ENCODE measurements around the gene PRPF38B.

Gene PRPF38B

GRCh38 chr1:108718927-108719655 lies 27.0 kb downstream of the PRPF38B start:
- DNase-seq: no peak

DNA sequence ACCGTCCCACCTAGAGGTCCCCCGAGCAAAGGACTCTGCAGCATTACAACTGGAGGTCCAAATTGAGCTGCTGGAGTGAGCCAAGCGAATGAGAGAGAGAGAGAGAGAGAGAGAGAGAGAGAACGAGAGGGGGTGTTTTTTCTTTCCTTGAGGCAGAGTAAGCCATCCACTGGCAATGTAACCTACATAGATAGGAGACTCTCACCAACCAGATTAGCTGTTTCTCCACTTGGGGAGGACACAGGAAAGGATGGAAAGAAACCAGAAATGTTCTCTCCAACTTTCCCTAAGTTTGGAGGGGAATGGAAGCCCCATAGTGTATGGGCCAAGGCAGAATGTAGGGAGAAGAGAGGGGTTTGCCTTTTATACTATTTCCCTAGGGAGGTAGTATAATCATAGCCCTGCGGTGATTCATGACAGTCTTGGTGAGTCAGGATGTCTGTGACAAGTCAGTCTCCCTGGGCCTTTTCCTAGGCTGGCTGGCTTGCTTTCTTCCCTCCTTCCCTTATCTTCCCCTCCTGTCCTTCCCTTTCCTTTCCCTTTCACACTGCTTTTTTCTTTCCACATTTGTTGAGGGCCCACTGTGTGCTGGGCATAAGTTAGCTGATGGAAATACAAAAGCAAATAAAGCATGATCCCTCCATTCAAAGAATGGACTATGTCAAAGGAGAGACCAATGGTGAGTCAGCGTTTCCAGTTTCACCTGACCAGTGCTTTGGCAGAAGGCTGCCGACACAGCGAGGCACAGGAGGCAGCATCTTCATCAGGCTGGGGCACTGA lies 27.7 kb downstream of the PRPF38B start:
- DNase-seq: no peak

DNA sequence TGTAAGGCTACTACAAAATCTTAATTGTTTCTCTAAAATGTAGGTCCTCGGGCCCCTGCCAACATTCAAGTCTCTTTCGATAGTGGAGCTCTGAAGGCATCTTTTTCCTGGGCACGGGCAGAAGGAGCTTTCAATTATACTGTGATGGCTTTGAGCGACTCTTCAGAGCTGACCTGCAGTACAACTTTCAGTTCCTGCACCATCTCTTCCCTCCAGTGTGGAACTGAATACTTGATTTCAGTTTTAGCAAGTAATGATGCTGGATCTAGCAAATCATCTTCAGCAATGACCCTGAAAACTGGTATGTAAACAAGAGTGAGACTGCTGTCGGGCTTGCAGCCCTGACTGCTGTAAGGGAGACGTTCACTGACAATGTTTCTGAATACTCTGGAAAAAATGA lies 30.2 kb downstream of the PRPF38B start:
- no peak for DNase-seq

DNA sequence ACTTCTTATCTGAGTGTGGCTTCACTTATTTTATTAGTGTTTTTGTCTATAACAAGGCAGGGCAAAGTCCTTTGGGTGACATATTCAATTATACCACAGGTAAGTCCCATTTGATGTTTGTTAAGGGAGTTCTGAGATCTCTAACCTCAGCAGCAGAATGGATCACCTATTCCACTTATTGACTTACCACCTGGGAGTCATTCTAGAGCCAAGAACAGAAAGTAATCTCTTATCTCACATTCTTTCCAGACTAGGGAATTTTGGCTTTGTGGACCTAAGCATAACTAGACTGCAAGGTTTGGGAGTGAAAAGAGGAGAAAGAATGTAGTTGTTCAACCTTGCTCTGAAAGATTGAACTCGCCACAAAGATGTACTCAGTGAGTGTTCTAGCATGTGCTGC lies 33.8 kb downstream of the PRPF38B start:
- no peak for DNase-seq

- DNase-seq: no peak
Observed at GRCh38 chr1:108728327-108728923, 36.3 kb downstream of the PRPF38B start.

DNA sequence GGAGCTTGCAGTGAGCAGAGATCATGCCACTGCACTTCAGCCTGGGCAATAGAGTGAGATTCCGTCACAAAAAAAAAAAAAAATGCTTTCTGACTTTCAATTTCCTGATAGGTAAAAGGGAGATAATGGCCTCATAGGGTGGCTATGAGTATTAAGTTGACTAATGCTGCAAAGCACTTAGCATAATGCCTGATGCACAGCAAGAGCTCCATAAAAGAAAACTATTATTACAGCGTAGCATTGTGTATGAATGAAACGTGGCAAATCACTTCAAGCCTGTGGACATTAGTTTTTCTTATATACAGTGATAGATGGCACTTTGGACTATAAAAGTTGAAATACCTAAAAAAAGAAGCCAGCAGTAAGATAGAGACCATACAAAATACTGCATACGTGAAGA lies 37.4 kb downstream of the PRPF38B start:
- DNase-seq: no peak

DNA sequence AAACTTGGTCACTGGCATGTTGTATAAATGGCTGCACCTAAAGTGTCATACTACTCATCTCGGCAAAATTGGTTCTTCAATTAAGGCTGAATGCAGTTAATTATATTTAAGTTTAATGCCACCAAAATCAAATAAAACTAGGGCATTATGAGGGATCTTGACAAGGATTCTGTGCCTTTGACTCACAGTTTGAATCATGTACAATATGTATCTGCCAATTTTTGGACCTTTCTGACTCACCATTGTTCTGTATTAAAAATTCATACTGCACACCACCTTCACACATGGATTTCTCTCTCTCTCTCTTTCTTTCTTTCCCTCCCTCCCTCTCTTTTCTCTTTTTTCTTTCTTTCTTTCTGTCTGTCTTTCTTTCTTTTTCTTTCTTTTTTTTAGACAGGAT lies 40.3 kb downstream of the PRPF38B start:
- no peak for DNase-seq

DNA sequence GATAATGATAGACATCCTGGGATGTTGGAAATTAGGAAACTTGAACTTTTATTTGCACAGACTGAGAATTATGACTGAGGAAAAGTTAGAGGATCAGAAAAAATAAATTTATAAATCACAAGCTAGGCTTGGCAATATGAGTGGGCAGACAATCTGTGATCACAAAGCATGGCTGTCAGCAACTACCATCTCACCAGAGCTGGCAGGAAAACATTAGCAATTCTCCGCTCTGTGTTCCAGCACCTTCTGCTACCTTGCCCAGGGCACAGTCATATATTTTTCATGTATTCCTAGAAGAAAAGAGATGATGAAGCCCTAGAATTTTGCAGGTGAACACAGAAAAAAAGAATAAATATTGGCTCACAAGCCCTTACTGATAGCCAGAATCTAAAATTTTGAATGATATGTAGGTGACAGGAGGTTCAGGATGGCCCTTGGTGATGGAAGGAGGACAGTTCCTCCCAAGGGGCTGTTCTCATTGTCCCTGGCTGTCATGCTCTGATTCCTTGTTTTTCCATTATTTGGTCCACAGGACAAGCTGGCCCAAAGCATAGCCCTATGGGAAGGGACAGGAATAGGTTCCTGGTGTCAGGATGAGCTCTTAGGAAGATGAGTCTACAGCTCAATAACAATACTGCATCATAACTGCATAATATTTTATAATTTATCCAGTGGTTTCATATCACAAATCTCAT lies 42.2 kb downstream of the PRPF38B start:
- no peak for DNase-seq

DNA sequence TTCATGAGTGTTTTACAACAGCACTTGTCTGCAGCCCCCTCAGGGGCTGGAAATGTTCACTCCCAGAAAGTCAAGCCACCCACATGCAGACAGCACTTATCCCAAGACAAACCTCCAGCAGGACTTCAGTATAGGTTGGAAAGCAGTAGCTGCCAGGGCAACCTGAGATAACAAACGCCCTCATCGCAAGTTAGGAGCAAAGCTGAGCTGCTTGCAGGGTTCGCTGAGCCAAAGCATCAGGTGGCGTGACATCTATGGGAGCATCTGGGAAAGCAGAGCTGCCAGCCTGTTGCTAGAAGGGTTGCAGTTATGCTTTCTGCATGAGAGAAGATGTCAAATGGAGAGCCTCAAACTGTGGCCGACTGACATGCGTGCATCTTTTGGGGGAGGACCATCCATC lies 50.1 kb downstream of the PRPF38B start:
- DNase-seq: no peak

DNA sequence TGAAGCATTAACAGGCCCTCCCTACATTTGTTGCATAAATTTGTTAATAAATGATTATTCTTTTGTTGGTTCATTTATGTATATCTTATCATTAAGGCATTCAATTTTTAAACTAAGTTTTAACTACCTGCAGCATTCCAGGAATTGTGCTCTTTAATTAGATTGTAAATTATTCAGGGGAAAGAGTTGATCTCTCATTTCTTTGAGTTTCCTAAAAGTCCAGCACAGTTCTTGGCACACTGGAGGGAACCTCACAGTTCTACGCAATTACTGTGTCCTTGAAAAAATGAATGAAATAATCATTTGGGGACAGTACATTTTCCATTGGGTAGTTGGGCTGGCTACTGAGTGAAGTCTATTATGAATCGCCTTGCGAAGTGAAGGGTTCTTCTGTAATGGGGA lies 53.9 kb downstream of the PRPF38B start:
- DNase-seq: no peak

DNA sequence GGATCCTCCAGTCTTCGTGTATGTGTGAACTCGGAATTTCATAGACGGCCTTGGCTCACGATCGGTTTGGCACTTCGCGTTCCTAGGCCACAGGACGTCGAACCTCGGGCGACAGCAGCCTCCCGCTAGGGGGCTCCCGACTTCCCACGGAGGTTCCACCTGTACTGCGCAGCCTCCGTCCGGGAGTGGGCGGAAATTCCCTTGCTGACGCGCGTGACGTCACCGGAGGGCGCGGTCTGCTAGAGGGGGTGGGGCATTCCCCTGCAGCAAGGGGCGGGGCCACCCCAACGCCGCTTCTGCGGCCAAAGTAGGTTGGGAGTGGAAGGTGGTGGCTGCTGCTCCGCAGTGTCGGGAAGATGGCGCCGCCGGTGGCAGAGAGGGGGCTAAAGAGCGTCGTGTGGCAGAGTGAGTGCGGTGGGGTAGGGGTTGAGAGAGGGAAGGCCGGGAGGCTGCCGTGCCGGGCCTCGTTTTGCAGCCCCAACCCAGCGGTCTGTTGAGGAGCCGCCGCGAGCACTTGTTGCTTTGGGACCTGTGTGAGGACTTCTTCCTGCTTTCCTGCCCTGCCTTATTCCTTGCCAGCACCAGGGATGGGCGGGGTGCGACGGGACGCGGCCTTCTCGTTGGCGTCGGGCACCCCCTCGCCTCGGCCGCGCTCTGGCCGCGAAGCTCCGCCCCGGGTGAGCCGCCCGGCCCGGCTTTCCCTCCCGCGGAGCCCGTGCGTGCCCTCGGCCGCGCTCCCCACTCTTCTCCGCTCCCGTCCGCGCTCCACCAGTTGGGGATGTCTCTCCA lies 54.5 kb downstream of the PRPF38B start, which contains the start of gene STXBP3:
Gene STXBP3, plus strand, starts transcription at position 293 of the 789 bp plus-strand sequence. Its CDS starts 64 bp downstream, at position 357.
- DNase-seq: peak; percentile 100

DNA sequence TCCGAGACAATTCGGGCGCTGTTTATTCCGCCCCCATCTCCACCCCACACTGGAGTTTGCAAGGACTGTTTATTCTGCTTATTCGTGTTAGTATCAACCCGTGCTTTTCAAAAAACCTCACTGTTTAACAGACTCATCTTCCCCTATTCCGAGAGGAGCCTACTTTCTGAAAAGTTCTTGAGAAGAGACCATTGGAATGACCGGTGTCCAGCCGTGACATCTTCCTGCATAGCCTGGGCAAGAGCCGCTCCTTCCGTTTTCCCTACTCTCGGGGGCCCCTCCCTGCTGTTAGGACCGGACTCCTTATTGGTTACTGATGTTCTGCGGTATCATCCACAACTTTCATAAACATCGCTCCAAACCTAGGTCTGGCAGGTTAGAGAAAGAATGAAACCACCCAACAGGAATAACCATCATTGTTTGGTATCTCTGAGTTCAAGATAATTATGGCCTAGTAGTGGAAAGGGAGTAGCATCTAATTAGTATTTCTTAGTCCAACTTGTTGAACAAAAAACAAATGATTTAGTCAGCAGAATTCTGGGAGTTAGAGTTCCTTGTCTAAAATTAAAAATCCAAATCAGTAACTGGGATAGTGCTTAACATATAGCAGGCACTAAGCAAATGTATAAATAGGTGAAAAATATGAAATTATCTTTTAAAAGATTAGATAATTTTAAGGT lies 55.2 kb downstream of the PRPF38B start:
- DNase-seq: no peak

- DNase-seq: no peak
Observed at GRCh38 chr1:108747898-108748297, 55.8 kb downstream of the PRPF38B start.

GRCh38 chr1:108749081-108749480 lies 57.0 kb downstream of the PRPF38B start:
- DNase-seq: no peak

DNA sequence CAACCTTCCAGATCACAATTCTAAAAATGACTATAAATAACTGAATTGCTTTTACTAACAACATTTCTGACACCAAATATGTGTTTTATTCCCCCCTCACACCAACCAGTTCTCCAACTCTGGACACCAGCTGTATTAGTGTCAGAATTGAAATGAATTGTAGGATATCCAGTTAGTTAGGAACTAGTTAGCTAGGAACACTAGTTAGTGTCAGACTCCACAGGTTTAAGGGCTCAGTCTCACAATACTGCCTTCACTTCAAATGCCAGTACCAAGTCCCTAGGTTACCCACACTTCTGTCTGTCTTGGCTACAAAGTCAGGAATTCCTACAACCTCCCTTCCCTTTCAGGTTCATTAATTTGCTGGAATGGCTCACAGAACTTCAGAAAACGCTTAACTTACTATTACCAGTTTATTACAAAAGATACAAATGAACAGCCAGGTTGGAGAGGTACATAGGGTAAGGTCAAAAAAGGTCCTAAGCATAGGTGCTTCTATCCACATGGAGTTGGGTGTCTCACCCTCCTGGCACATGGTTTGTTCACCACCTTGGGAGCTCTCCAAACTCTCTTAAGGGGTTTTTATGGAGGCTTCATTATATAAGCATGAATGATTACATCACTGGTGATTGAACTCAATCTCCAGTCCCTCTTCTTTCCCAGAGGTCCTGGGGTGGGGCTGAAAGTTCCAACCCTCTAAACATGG lies 58.5 kb downstream of the PRPF38B start:
- DNase-seq: no peak

Data from activated CD4-positive, alpha-beta T cell treated with anti-CD3 and anti-CD28 coated beads for 1 hour (primary cell).